ENCODE results near the gene CLHC1. TPM values are rescaled to one million over a fixed set of nuclear protein-coding genes. Genes with fewer than 3 reads are reported as not detected.

Gene CLHC1
- total RNA-seq, 1 donor from 2014 or later, result not detected

DNA sequence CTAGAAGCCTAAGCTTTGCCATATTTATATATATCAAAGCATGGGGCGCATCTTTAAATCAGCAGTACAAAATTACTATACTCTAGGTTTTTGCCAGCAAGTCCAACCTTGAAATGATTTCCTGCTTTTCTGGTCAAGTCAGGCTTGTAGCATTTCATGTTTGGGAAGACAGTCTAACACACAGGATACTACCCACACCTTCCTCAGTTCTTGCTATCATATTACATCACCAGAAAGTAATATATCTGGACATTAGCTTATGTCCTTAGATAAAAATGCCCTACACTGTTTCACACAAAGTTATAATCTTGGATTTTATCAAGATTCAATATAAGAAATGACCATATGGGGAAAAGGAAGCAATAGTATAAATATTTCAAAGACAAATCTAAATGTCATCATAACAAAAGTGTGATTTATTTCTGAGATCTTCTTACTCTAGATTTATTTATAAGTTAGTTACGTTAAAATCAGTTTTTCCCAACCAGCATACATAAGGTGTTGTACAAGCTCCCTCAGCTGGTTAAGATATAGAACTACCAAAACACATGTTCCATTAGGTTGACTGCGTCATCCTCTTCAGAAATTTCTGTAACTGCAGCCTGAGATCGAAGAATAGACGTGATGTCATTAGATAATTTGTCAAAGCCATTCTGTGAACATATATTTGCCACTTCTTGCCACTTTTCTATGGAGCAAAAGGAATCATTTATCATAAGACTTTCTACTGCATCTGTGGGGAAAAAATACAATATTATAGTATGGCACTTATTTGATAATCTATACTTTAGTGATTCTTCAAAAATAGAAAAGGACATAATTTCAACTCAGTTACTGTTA lies 56.6 kb downstream of the CLHC1 start:
- H3K4me1 ChIP-seq, result peaks cover 0 to 4% of the 10 kb centered on the region in 2 donors
- intact Hi-C loops (cut with DNase I), result loop anchor here (2.0 kb wide), 1 partner anchor 275 kb away; no protein-coding TSS in a partner anchor
- no peaks in the 10 kb centered on the region for H3K9me3 ChIP-seq
- no peaks in the 10 kb centered on the region for H3K36me3 ChIP-seq
- TF ChIP-seq, protein P1, sequence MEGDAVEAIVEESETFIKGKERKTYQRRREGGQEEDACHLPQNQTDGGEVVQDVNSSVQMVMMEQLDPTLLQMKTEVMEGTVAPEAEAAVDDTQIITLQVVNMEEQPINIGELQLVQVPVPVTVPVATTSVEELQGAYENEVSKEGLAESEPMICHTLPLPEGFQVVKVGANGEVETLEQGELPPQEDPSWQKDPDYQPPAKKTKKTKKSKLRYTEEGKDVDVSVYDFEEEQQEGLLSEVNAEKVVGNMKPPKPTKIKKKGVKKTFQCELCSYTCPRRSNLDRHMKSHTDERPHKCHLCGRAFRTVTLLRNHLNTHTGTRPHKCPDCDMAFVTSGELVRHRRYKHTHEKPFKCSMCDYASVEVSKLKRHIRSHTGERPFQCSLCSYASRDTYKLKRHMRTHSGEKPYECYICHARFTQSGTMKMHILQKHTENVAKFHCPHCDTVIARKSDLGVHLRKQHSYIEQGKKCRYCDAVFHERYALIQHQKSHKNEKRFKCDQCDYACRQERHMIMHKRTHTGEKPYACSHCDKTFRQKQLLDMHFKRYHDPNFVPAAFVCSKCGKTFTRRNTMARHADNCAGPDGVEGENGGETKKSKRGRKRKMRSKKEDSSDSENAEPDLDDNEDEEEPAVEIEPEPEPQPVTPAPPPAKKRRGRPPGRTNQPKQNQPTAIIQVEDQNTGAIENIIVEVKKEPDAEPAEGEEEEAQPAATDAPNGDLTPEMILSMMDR (IDR thresholded peaks at IDR 0.05), result peak; percentile 55 to 69 (median 56)
- no peaks in the 10 kb centered on the region for H3K27me3 ChIP-seq
- no peak for DNase-seq (ENCODE audit: low spot score in 2 of 2)
- no peak overlapping the region for H3K4me3 ChIP-seq
- no peak overlapping the region for H3K27ac ChIP-seq

DNA sequence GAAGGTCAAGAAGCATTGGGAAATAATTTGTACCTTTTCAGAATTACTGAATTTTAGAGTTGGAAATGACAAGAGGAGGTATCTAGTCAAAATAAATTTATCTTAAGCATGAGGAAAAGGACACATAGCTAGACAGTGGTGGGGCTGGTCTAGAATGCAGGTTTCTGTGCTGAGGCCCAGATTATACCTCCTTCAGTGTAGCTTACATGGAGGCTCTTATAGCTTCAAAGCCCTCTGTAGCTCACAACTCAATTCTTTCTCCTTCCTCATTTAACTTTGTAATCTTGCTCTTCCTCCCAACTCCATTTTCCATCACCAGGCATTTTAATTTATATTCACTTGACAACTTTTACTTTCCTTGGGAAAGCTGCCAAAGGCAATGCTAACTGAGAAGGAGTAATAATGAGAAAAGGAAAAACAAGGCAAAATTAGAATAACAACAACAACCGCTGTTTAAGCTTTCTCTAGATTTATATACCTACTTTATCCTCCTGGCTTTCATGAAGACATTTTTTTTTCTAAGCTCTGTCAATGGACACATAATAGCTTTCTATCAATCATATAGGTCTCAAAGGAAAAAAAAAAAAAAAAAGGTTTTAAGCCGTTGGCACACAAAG lies 58.5 kb downstream of the CLHC1 start:
- Histone ChIP-seq H3K27ac (no peak overlapping the region), H3K27me3 (no peaks in the 10 kb centered on the region), H3K4me3 (no peak overlapping the region), H3K4me1 (peaks cover 0 to 17% of the 10 kb centered on the region in 2 donors), H3K9me3 (no peaks in the 10 kb centered on the region), H3K36me3 (no peaks in the 10 kb centered on the region)
- DNase-seq (ENCODE audit: low spot score in 2 of 2), result no peak
- intact Hi-C loops (cut with DNase I), result loop anchor here (2.0 kb wide), 1 partner anchor 273 kb away; no protein-coding TSS in a partner anchor
- TF ChIP-seq, protein P1 (IDR thresholded peaks at IDR 0.05), result no peak

DNA sequence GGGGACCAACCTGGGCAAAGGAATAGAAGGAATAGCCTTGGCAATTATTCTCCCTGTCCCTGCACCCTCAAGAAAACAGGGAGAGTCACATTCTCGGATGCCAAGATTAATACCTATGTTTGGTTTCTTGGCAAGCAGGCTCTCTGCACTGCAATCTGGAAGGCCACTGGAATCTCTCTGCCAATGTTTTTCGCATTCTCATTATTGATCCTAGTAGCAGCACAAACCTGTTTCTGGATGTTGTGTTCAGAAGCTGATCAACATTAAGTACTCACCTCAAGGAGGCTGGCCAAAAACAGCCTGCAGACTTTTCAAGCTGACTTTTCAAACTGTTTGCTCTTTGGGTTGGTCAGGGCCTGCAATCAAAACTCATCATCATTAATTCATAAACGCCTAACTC lies 62.2 kb downstream of the CLHC1 start:
- TF ChIP-seq, protein P1 (IDR thresholded peaks at IDR 0.05), result no peak
- Histone ChIP-seq H3K27ac (peak overlapping the region; percentile 17 to 35), H3K4me1 (peaks cover 0 to 33% of the 10 kb centered on the region in 2 donors), H3K27me3 (no peaks in the 10 kb centered on the region), H3K36me3 (no peaks in the 10 kb centered on the region), H3K9me3 (no peaks in the 10 kb centered on the region), H3K4me3 (no peak overlapping the region)
- no peak for DNase-seq (ENCODE audit: low spot score in 2 of 2)
- intact Hi-C loops (cut with DNase I), result loop anchor here (2.0 to 10.0 kb wide), 3 partner anchors 73 to 1055 kb away; partner anchors contain the start of genes ACYP2 and EML6

DNA sequence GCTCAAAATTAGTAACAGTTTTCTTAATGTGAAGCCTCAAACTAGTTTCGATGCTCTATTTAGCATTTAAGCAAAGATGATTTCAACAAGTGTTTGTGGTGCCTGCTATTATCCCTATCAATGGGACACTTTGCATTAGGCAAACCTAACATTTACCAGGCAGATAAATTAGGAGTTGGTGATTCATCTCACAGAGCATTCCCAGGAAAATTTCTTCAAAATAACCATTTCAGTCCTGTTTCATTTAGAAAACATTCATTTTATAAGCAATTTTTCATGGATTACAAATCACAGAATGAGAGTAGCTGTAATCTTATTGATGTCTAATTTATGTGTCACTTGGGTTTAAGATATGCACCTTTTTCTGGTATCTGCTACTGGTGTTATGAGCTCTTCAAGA lies 62.7 kb downstream of the CLHC1 start:
- H3K4me3 ChIP-seq, result no peak overlapping the region
- H3K9me3 ChIP-seq, result no peaks in the 10 kb centered on the region
- no peaks in the 10 kb centered on the region for H3K36me3 ChIP-seq
- no peaks in the 10 kb centered on the region for H3K27me3 ChIP-seq
- peaks cover 0 to 33% of the 10 kb centered on the region in 2 donors for H3K4me1 ChIP-seq
- no peak for DNase-seq (ENCODE audit: low spot score in 2 of 2)
- intact Hi-C loops (cut with DNase I), result loop anchor here (2.0 to 10.0 kb wide), 3 partner anchors 73 to 1055 kb away; partner anchors contain the start of genes ACYP2 and EML6
- peak overlapping the region; percentile 73 for H3K27ac ChIP-seq
- TF ChIP-seq, protein P1 (IDR thresholded peaks at IDR 0.05), result no peak

DNA sequence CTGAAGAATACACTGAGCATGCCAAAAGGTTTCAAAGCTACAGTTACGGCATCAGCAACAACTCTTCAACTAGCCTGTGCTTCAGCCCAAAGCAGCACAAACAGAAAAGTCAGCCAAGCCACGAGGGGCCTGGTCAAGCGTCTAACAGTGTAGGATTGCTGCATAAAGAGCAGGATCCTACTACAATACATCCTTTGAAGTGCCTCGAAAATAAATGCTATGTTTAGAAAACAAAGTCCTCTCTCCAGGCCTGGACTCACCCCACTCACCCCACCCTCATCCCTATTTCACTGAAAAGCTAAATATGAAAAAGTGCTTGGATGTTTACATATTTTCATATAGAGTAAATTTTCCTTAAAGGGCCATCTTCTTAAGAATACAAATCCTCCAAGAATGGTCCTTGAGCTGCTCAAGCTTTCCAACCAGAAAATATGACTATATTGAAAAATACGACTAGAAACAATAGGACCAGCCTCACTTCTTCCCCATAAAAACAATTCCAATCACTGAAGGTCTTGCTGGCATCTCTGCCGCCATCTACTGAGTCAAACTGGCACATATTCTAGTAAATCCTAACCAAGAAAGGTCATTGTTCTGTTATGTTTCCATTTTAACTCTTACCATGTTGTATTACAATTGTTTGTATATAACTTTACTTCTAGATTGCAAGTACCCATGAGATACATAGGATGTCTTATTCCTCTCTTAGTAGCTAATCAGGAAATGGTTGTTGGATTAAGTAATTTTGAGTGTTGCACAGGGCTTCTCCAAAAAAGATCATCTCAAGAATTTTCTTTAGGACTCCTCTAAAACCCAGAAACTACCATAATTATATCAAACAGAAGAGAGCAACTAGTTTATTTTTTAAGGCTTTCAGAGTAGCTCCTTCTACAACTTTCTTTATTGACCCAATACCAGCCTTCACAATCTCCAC lies 63.6 kb downstream of the CLHC1 start:
- TF ChIP-seq, protein P1 (IDR thresholded peaks at IDR 0.05), result peak; percentile 63 to 73 (median 71)
- intact Hi-C loops (cut with DNase I), result loop anchor here (1.0 to 10.0 kb wide), 5 partner anchors 72 to 1054 kb away; partner anchors contain the start of genes ACYP2 and EML6
- no peaks in the 10 kb centered on the region for H3K36me3 ChIP-seq
- no peaks in the 10 kb centered on the region for H3K27me3 ChIP-seq
- peak in 1 of 2 donors; percentile 83 for DNase-seq (ENCODE audit: low spot score in 2 of 2)
- no peaks in the 10 kb centered on the region for H3K9me3 ChIP-seq
- peaks cover 0 to 36% of the 10 kb centered on the region in 2 donors for H3K4me1 ChIP-seq
- H3K4me3 ChIP-seq, result no peak overlapping the region
- H3K27ac ChIP-seq, result peak overlapping the region; percentile 73

Measured in ascending aorta (tissue), 2 donors.